Stomach (tissue), 9 donors: Measurements from ENCODE around the gene PTPRG. TPM values are rescaled to one million over a fixed set of nuclear protein-coding genes. Genes with fewer than 3 reads are reported as not detected.

Experiments used
- DNase-seq, 2 donors: peaks; one replicate each; pipeline versions ENCODE4 v3.0.0 to v3.0.0-alpha.2; 2013 to 2019
- H3K27ac ChIP-seq, 5 donors: fragments of 200-600 bp in 4 of 5; sonication (generic) in 4 of 5; one replicate each; pipeline ENCODE4 v1.5.1; 2013 to 2019; ENCODE audit warnings: mild to moderate bottlenecking in 1 of 5, moderate library complexity in 1 of 5
- H3K27me3 ChIP-seq, 3 donors: fragments of 200-600 bp; sonication (generic); one replicate each; pipeline ENCODE4 v1.5.1; 2017 to 2019; ENCODE audit warnings: mixed run types in 1 of 3
- H3K36me3 ChIP-seq, 4 donors: fragments of 200-600 bp; sonication (generic); 1 replicate in 3 of 4; 2 replicates in 1 of 4; pipeline ENCODE4 v1.5.1; 2016 to 2019
- H3K4me1 ChIP-seq, 4 donors: fragments of 200-600 bp; sonication (generic); one replicate each; pipeline ENCODE4 v1.5.1; 2016 to 2019
- H3K4me3 ChIP-seq, 4 donors: fragments of 200-600 bp; sonication (generic) in 3 of 4; one replicate each; pipeline ENCODE4 v1.5.1; 2016 to 2019; ENCODE audit warnings: mild to moderate bottlenecking in 1 of 4
- H3K9me3 ChIP-seq, 4 donors: fragments of 200-600 bp; sonication (generic); one replicate each; pipeline ENCODE4 v1.5.1; 2016 to 2019
- EP300 ChIP-seq: sonication (generic); formaldehyde crosslinking; IDR thresholded peaks from one replicate; pipeline ENCODE4 v1.6.1; 2017; ENCODE audit warnings: antibody characterized with exemption
- POLR2A ChIP-seq, 4 donors: fragments of 450-650 bp; IDR thresholded peaks; one replicate each; pipeline ENCODE4 v1.6.1; 2016; ENCODE audit warnings: antibody characterized with exemption in 4 of 4, control low read depth in 2 of 4, mild to moderate bottlenecking in 1 of 4, moderate library complexity in 1 of 4
- POLR2AphosphoS5 ChIP-seq, 3 donors: sonication (generic); formaldehyde crosslinking; IDR thresholded peaks; one replicate each; pipeline ENCODE4 v1.6.1; 2016; ENCODE audit warnings: antibody characterized with exemption in 3 of 3
- WGBS, 5 donors: extraction: QIAGEN DNeasy Blood & Tissue Kit in 3 of 5; methylation state at CpG; one replicate each; pipeline versions ENCODE4 v1.1.5 to v1.1.7; 2013 to 2018; 5-methylcytosine and 5-hydroxymethylcytosine counted together
- intact Hi-C: fragments of 100-400 bp; cut with DNase I; formaldehyde crosslinking; loops from one replicate; pipeline ENCODE4 v1.15.1; 2023; ENCODE audit warnings: low total_unique reads
- polyA plus RNA-seq, 3 donors: library from polyadenylated mRNA; stranded (reverse); fragments of 200-250 nt; gene quantifications; one replicate each; pipeline ENCODE4 v1.2.3, GENCODE V29; 2013
- total RNA-seq, 5 donors: library from RNA; depleted of rRNA; stranded (reverse); fragments of >200 nt; gene quantifications; one replicate each; pipeline versions ENCODE4 v1.1.0 to v1.2.3, GENCODE V29; 2014 to 2016
- TF ChIP-seq, protein P1 (sequence below), 7 experiments: fragments of 450-650 bp in 4 of 7; fragments of 200-600 bp in 3 of 7; sonication (generic) in 3 of 7; IDR thresholded peaks; one replicate each; pipeline ENCODE4 v1.5.1; 2016 to 2019; ENCODE audit warnings: antibody characterized with exemption in 7 of 7, control low read depth in 2 of 7, mild to moderate bottlenecking in 1 of 7
- donor health status: healthy with polysubstance abuse.
- donor health status: Bipolar disorder and iron deficiency.
- donor health status: healthy.

Gene PTPRG
- total and polyA plus RNA-seq, 8 donors, result 2.4 to 96.0 (median 22.0) TPM

DNA sequence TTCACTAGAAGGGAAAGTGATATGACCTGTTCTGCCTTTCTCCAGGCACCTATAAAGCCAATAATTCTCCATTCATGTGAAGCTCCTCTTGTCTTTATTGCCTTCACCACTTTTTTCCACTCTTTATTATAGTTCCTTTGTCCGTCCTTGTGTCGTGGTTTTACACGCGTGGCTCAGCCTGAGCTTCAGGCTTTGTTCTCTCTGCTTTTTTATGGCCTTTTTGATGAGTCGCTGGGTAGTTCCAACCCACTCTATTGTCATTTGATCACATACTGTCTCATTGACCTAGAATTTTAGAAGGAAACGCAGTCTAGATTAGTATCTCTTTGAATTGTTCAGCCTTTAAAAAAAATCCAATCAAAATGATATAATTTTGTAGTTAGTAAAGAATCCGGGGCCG, 403.2 kb downstream of the PTPRG start:
- TF ChIP-seq EP300 (no peak), POLR2A (IDR thresholded peaks at IDR 0.05) (no peak), POLR2AphosphoS5 (IDR thresholded peaks at IDR 0.05) (no peak)
- TF ChIP-seq, protein P1, sequence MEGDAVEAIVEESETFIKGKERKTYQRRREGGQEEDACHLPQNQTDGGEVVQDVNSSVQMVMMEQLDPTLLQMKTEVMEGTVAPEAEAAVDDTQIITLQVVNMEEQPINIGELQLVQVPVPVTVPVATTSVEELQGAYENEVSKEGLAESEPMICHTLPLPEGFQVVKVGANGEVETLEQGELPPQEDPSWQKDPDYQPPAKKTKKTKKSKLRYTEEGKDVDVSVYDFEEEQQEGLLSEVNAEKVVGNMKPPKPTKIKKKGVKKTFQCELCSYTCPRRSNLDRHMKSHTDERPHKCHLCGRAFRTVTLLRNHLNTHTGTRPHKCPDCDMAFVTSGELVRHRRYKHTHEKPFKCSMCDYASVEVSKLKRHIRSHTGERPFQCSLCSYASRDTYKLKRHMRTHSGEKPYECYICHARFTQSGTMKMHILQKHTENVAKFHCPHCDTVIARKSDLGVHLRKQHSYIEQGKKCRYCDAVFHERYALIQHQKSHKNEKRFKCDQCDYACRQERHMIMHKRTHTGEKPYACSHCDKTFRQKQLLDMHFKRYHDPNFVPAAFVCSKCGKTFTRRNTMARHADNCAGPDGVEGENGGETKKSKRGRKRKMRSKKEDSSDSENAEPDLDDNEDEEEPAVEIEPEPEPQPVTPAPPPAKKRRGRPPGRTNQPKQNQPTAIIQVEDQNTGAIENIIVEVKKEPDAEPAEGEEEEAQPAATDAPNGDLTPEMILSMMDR (IDR thresholded peaks at IDR 0.05), result no peak
- 91 to 97% (median 95%) methylated on average over 8 of the region's 8 CpGs for WGBS, 5 donors
- no peak for DNase-seq
- H3K36me3 ChIP-seq, result no peaks in the 10 kb centered on the region
- H3K27ac ChIP-seq, result no peak overlapping the region
- intact Hi-C loops, result no loop called here
- no peaks in the 10 kb centered on the region for H3K9me3 ChIP-seq
- no peak overlapping the region for H3K4me3 ChIP-seq
- H3K4me1 ChIP-seq, result peaks cover 0 to 14% (median 0%) of the 10 kb centered on the region in 4 donors
- H3K27me3 ChIP-seq, result no peaks in the 10 kb centered on the region

DNA sequence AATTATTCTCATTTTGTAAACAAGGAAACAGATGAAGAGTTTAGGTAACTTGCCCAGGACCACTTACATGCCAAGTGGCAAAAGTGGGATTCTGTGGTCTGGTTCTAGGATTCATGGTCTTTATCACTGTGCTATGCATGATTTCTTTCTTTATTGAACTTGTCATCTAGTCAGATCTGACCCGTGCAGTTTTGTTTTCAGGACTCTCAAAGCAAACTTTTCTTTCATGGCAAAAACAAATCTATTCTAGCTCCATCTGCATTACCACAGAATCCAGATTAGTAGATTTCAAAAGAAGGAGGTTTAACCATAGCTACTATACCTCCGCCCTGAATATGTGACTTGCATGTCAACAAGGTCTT, 404.4 kb downstream of the PTPRG start:
- no peak overlapping the region for H3K27ac ChIP-seq
- intact Hi-C loops, result no loop called here
- TF ChIP-seq POLR2A (IDR thresholded peaks at IDR 0.05), result no peak
- TF ChIP-seq EP300, result no peak
- TF ChIP-seq, protein P1 (IDR thresholded peaks at IDR 0.05), result no peak
- TF ChIP-seq POLR2AphosphoS5 (IDR thresholded peaks at IDR 0.05), result no peak
- no peak overlapping the region for H3K4me3 ChIP-seq
- H3K36me3 ChIP-seq, result no peaks in the 10 kb centered on the region
- H3K9me3 ChIP-seq, result no peaks in the 10 kb centered on the region
- H3K27me3 ChIP-seq, result no peaks in the 10 kb centered on the region
- no peak for DNase-seq
- 87 to 94% (median 88%) methylated on average over 2 of the region's 2 CpGs for WGBS, 5 donors
- peaks cover 0 to 14% (median 0%) of the 10 kb centered on the region in 4 donors for H3K4me1 ChIP-seq

DNA sequence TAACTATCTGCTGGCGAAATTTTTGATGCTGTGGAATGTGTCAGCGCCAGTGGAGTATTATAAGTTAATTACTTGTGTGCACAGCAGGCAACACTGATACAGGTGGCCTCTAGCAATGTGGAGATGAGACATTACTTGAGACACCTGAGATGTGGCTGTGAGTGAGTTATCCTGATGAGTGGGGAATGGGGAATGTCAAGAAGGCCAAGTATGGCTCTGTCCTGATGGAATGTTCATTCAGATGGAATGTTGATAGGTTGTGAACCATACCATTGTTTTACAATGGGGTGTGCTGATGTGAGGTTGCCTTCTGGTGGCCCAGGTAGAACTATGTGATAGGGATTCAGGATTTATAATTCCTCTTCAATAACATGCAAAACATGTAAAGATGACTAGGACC, 404.8 kb downstream of the PTPRG start:
- WGBS, 5 donors, result 66 to 100% (median 77%) methylated on average over 2 of the region's 2 CpGs
- H3K36me3 ChIP-seq, result no peaks in the 10 kb centered on the region
- intact Hi-C loops, result no loop called here
- no peak for DNase-seq
- no peak overlapping the region for H3K4me3 ChIP-seq
- H3K4me1 ChIP-seq, result peaks cover 0 to 12% (median 0%) of the 10 kb centered on the region in 4 donors
- H3K9me3 ChIP-seq, result no peaks in the 10 kb centered on the region
- H3K27me3 ChIP-seq, result no peaks in the 10 kb centered on the region
- no peak overlapping the region for H3K27ac ChIP-seq
- TF ChIP-seq, protein P1 (IDR thresholded peaks at IDR 0.05), result no peak
- TF ChIP-seq EP300 (no peak), POLR2AphosphoS5 (IDR thresholded peaks at IDR 0.05) (no peak), POLR2A (IDR thresholded peaks at IDR 0.05) (no peak)

DNA sequence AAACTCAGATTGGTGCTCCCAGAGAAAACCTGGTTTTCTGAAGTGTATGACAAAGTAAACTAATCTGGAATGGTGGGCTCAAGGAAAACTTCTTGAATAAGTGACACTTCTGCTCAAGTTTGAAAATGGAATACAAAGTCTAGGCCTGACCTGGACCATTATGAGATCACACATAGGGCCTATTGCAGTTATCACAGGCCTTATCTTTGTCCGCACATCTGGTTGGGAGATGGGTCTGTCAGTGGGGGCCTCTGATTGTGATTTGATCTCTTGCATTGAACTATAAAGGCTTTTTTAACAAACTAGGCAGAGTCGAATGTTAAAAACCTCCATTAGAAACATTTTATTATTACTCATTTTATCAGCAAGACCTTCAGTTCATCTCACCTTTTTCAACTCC, 405.6 kb downstream of the PTPRG start:
- H3K4me1 ChIP-seq, result peaks cover 0 to 4% (median 0%) of the 10 kb centered on the region in 4 donors
- H3K27me3 ChIP-seq, result no peaks in the 10 kb centered on the region
- no peak overlapping the region for H3K27ac ChIP-seq
- H3K36me3 ChIP-seq, result no peaks in the 10 kb centered on the region
- H3K4me3 ChIP-seq, result no peak overlapping the region
- no peak for DNase-seq
- no peaks in the 10 kb centered on the region for H3K9me3 ChIP-seq
- intact Hi-C loops, result no loop called here
- WGBS, 5 donors, result 93 to 95% (median 94%) methylated on average over 2 of the region's 2 CpGs
- TF ChIP-seq EP300 (no peak), POLR2A (IDR thresholded peaks at IDR 0.05) (no peak), POLR2AphosphoS5 (IDR thresholded peaks at IDR 0.05) (no peak)
- TF ChIP-seq, protein P1 (IDR thresholded peaks at IDR 0.05), result no peak
